ENCODE measurements around the gene ATG4A. TPM values are rescaled to one million over a fixed set of nuclear protein-coding genes. Genes with fewer than 3 reads are reported as not detected.

ATG4A gene, protein sequence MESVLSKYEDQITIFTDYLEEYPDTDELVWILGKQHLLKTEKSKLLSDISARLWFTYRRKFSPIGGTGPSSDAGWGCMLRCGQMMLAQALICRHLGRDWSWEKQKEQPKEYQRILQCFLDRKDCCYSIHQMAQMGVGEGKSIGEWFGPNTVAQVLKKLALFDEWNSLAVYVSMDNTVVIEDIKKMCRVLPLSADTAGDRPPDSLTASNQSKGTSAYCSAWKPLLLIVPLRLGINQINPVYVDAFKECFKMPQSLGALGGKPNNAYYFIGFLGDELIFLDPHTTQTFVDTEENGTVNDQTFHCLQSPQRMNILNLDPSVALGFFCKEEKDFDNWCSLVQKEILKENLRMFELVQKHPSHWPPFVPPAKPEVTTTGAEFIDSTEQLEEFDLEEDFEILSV
- 18.3 TPM for total RNA-seq

DNA sequence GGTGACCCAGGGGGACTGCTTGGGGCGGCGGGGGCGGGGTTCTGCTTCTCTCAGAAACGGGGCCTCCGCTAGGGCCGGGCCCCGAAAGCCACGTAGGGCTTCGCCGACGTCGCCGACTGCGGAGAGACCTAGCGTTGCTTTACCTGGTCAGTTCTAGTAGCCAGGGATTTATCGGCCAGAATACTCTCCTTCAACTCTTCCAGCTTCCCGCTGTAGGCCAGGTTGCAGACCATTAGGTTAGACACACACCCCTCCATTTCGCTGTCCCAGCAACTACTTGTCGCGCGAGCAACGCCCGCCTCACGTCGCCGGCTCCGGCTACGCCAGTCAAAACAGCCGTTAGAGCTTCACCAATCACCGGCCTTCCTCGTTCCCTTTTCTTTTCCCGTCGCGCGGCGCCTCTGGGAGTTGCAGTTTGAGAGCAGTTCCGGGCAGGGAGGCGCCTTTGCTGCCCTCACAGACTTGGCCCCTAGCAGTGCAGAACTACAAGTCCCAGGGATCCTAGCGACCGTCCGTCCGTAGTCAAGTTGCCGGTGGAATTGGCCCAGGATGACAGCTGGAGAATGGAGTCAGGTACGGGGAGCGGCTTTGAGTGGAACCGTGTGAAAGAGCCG lies at the start of gene ATG4A, which contains the start of gene PSMD10:
Gene ATG4A (plus strand): TSS at position 515 of the 614 bp plus-strand sequence. CDS start 49 bp downstream, at position 564.
Gene PSMD10 (minus strand): TSS at position 279 of the 614 bp plus-strand sequence. CDS start 22 bp downstream, at position 257.
- Histone ChIP-seq H3K9ac (ENCODE audit: low read depth in 1 of 3, low read length in 3 of 3) (peak within 1 kb of the TSS; percentile 84 to 90 (median 89)), H3K27ac (ENCODE audit: low read depth, low read length) (peak within 1 kb of the TSS; percentile 89), H3K4me3 (ENCODE audit: low read length in 3 of 3) (peak within 1 kb of the TSS; percentile 82 to 88 (median 87)), H3K36me3 (ENCODE audit: control insufficient read depth in 3 of 3, insufficient read depth in 3 of 3, low read length in 3 of 3) (peaks cover 0 to 7% (median 3%) of the 10 kb centered on the region in 3 donors), H3K9me3 (ENCODE audit: control insufficient read depth in 3 of 3, low read length in 3 of 3) (no peaks in the 10 kb centered on the region), H3K4me1 (ENCODE audit: control insufficient read depth in 3 of 3, insufficient read depth in 3 of 3, low read length in 3 of 3) (peaks cover 2 to 6% (median 5%) of the 10 kb centered on the region in 3 donors), H3K27me3 (ENCODE audit: control insufficient read depth in 3 of 3, insufficient read depth in 3 of 3, low read length in 3 of 3) (no peaks in the 10 kb centered on the region)

DNA sequence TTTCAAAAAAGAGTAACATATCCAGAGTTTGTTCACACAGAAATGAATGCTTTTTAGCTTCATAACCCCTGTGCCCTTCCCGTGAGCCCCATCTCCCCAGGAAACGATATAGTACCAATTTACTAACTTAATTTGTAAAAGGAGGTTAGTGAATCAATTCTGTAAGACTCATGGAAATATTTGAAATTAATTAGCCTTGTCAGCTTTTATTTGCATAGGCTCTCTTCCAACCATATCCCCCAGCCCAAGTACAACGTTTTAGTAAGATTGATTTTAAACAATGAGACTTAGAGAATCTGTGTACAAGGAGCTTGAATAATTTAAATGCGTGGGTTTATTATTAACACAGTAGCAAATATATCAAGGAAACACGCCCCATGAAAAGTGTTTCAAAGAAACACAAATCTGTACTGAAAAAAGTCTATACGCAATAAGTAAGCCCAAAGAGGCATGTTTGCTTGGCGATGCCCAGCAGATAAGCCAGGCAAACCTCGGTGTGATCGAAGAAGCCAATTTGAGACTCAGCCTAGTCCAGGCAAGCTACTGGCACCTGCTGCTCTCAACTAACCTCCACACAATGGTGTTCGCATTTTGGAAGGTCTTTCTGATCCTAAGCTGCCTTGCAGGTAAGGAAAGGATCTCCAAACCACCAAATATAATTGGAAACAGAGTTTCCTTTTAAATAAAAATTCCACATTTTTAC lies 46.9 kb upstream of the ATG4A start, which contains the start of gene VSIG1:
Gene VSIG1 (plus strand): TSS at position 512 of the 703 bp plus-strand sequence. CDS start 66 bp downstream, at position 578.
- no peaks in the 10 kb centered on the region for H3K9me3 ChIP-seq (ENCODE audit: control insufficient read depth in 3 of 3, low read length in 3 of 3)

DNA sequence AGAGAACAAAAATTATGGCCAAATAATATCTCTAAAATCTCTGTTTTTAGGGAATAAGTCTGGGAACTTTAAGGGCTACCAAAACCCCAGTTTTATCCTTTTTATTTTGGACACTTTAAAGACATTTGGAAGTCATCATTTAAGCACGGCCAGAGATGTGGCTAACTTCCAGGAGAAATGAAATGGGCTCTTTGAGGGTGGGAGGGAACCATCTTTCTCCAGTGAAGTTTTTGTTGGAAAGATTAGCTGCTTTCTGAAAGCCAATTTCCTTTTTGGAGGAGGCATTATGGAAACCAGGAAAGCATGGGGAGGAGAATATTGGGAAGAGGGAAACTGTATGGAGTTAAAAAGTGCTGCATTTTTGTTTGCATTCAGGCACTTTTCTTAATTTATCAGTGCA lies 41.9 kb upstream of the ATG4A start:
- H3K4me3 ChIP-seq (ENCODE audit: low read length in 3 of 3), result no peak overlapping the region
- H3K9ac ChIP-seq (ENCODE audit: low read depth in 1 of 3, low read length in 3 of 3), result no peak overlapping the region
- no peaks in the 10 kb centered on the region for H3K9me3 ChIP-seq (ENCODE audit: control insufficient read depth in 3 of 3, low read length in 3 of 3)
- no peaks in the 10 kb centered on the region for H3K36me3 ChIP-seq (ENCODE audit: control insufficient read depth in 3 of 3, insufficient read depth in 3 of 3, low read length in 3 of 3)
- peaks cover 0 to 9% (median 0%) of the 10 kb centered on the region in 3 donors for H3K27me3 ChIP-seq (ENCODE audit: control insufficient read depth in 3 of 3, insufficient read depth in 3 of 3, low read length in 3 of 3)
- no peak overlapping the region for H3K27ac ChIP-seq (ENCODE audit: low read depth, low read length)
- no peaks in the 10 kb centered on the region for H3K4me1 ChIP-seq (ENCODE audit: control insufficient read depth in 3 of 3, insufficient read depth in 3 of 3, low read length in 3 of 3)

More for the DNA sequence above, 46.9 kb upstream of the ATG4A start, which contains the start of gene VSIG1:
- no peaks in the 10 kb centered on the region for H3K36me3 ChIP-seq (ENCODE audit: control insufficient read depth in 3 of 3, insufficient read depth in 3 of 3, low read length in 3 of 3)
- H3K27me3 ChIP-seq (ENCODE audit: control insufficient read depth in 3 of 3, insufficient read depth in 3 of 3, low read length in 3 of 3), result peaks cover 0 to 10% (median 0%) of the 10 kb centered on the region in 3 donors
- no peak within 1 kb of the TSS for H3K9ac ChIP-seq (ENCODE audit: low read depth in 1 of 3, low read length in 3 of 3)
- no peaks in the 10 kb centered on the region for H3K4me1 ChIP-seq (ENCODE audit: control insufficient read depth in 3 of 3, insufficient read depth in 3 of 3, low read length in 3 of 3)
- H3K4me3 ChIP-seq (ENCODE audit: low read length in 3 of 3), result no peak within 1 kb of the TSS
- H3K27ac ChIP-seq (ENCODE audit: low read depth, low read length), result no peak within 1 kb of the TSS

DNA sequence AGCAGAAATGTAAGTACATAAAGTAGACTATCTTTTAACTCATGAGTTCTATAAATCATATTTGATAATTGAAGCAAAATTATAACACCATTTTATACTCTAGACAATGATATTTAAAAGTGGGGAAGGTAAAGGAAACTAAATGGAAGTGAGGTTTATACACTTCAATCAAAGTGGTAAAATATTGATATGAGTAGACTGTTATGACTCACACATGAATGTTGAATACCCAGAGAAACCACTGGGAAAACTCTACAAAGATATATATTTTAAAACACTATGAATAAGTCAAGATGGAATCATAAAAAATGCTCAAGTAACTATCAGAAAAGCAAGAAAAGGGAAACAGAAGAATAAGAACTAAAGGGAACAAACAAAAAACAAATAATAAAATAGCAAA lies 38.4 kb upstream of the ATG4A start:
- Histone ChIP-seq H3K36me3 (ENCODE audit: control insufficient read depth in 3 of 3, insufficient read depth in 3 of 3, low read length in 3 of 3) (no peaks in the 10 kb centered on the region), H3K27me3 (ENCODE audit: control insufficient read depth in 3 of 3, insufficient read depth in 3 of 3, low read length in 3 of 3) (peaks cover 0 to 9% (median 0%) of the 10 kb centered on the region in 3 donors), H3K27ac (ENCODE audit: low read depth, low read length) (no peak overlapping the region), H3K9me3 (ENCODE audit: control insufficient read depth in 3 of 3, low read length in 3 of 3) (no peaks in the 10 kb centered on the region), H3K9ac (ENCODE audit: low read depth in 1 of 3, low read length in 3 of 3) (no peak overlapping the region), H3K4me3 (ENCODE audit: low read length in 3 of 3) (no peak overlapping the region), H3K4me1 (ENCODE audit: control insufficient read depth in 3 of 3, insufficient read depth in 3 of 3, low read length in 3 of 3) (no peaks in the 10 kb centered on the region)

DNA sequence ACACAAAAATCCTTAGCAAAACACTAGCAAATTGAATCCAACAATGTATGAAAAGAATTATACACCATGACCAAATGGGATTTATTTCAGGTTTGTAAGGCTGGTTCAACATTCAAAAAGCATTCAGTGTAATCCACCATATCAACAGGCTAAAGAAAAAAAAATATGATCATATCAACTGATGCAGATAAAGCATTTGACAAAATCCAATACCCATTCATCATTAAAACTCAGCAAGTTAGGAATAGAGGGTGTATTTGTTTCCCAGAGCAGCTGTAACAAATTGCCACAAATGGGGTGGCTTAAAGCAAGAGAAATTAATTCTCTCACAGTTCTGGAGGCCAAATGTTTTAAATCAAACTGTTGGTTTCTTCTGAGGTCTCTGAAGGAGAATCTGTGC lies 36.0 kb upstream of the ATG4A start:
- Histone ChIP-seq H3K9me3 (ENCODE audit: control insufficient read depth in 3 of 3, low read length in 3 of 3) (no peaks in the 10 kb centered on the region), H3K36me3 (ENCODE audit: control insufficient read depth in 3 of 3, insufficient read depth in 3 of 3, low read length in 3 of 3) (no peaks in the 10 kb centered on the region), H3K4me3 (ENCODE audit: low read length in 3 of 3) (no peak overlapping the region), H3K27me3 (ENCODE audit: control insufficient read depth in 3 of 3, insufficient read depth in 3 of 3, low read length in 3 of 3) (peaks cover 0 to 7% (median 0%) of the 10 kb centered on the region in 3 donors), H3K4me1 (ENCODE audit: control insufficient read depth in 3 of 3, insufficient read depth in 3 of 3, low read length in 3 of 3) (no peaks in the 10 kb centered on the region), H3K27ac (ENCODE audit: low read depth, low read length) (no peak overlapping the region), H3K9ac (ENCODE audit: low read depth in 1 of 3, low read length in 3 of 3) (no peak overlapping the region)

DNA sequence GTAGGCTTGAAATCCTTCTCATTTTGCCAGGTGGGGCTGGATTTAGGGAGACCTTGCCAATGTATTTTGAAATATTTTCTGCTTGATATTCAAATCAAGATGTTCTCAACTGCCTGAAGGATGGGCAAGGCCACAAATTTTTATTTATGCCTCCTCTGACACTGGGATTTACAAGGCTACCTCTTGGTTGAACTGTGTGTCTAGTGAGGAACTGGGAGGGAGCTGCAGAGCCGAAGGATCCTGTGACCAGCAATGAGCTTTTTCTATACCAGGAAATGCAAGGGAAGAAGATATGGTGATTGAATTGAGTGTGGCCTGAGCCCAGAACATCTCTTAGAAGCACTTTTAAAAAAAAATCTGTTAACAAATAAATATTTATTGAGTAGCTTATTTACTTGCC lies 31.8 kb upstream of the ATG4A start:
- H3K27ac ChIP-seq (ENCODE audit: low read depth, low read length), result no peak overlapping the region
- no peak overlapping the region for H3K9ac ChIP-seq (ENCODE audit: low read depth in 1 of 3, low read length in 3 of 3)
- H3K9me3 ChIP-seq (ENCODE audit: control insufficient read depth in 3 of 3, low read length in 3 of 3), result no peaks in the 10 kb centered on the region
- no peaks in the 10 kb centered on the region for H3K4me1 ChIP-seq (ENCODE audit: control insufficient read depth in 3 of 3, insufficient read depth in 3 of 3, low read length in 3 of 3)
- H3K27me3 ChIP-seq (ENCODE audit: control insufficient read depth in 3 of 3, insufficient read depth in 3 of 3, low read length in 3 of 3), result peaks cover 0 to 4% (median 0%) of the 10 kb centered on the region in 3 donors
- H3K4me3 ChIP-seq (ENCODE audit: low read length in 3 of 3), result no peak overlapping the region
- no peaks in the 10 kb centered on the region for H3K36me3 ChIP-seq (ENCODE audit: control insufficient read depth in 3 of 3, insufficient read depth in 3 of 3, low read length in 3 of 3)

DNA sequence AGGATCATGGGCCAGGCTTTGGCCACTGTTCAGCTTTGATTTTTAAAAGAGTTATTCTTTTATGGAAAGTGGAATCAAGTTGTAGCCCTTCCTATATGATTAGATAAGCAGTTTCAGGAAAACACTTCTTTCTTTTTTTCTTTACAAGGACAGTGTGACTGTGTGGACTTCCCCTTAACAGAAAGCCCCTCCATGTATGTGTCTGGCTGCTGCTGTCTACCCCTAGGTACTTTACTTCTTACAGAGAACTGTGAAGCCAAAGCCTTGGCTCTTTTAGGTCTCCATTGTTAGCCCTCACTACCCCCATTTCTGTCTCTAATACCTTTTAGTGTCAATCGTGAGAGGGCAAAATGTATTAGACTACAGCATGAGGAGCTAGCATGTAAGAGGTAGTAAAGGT lies 27.6 kb upstream of the ATG4A start:
- Histone ChIP-seq H3K36me3 (ENCODE audit: control insufficient read depth in 3 of 3, insufficient read depth in 3 of 3, low read length in 3 of 3) (no peaks in the 10 kb centered on the region), H3K27me3 (ENCODE audit: control insufficient read depth in 3 of 3, insufficient read depth in 3 of 3, low read length in 3 of 3) (peaks cover 0 to 14% (median 0%) of the 10 kb centered on the region in 3 donors), H3K4me3 (ENCODE audit: low read length in 3 of 3) (no peak overlapping the region), H3K4me1 (ENCODE audit: control insufficient read depth in 3 of 3, insufficient read depth in 3 of 3, low read length in 3 of 3) (no peaks in the 10 kb centered on the region), H3K9me3 (ENCODE audit: control insufficient read depth in 3 of 3, low read length in 3 of 3) (no peaks in the 10 kb centered on the region), H3K27ac (ENCODE audit: low read depth, low read length) (no peak overlapping the region), H3K9ac (ENCODE audit: low read depth in 1 of 3, low read length in 3 of 3) (no peak overlapping the region)

DNA sequence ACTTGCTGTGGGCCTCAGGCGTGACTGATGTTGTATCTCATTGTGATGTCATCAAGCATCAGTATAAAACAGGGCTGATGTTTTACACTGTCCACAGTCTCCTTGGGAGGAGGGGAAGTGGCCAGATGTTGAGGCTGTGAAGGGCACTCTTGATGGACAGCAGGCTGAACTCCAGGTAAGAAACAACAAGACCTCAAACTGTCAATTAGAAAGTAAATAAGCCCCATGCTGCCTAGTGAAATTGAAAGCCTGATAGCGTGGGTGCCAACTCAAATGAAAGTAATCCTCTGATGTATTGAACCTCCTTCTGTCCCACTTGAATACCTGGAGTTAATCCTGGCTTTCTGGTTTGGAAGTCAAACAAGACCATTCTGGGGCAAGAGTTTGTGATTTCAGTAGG lies 27.0 kb upstream of the ATG4A start:
- Histone ChIP-seq H3K27ac (ENCODE audit: low read depth, low read length) (no peak overlapping the region), H3K9ac (ENCODE audit: low read depth in 1 of 3, low read length in 3 of 3) (no peak overlapping the region), H3K9me3 (ENCODE audit: control insufficient read depth in 3 of 3, low read length in 3 of 3) (no peaks in the 10 kb centered on the region), H3K36me3 (ENCODE audit: control insufficient read depth in 3 of 3, insufficient read depth in 3 of 3, low read length in 3 of 3) (no peaks in the 10 kb centered on the region), H3K27me3 (ENCODE audit: control insufficient read depth in 3 of 3, insufficient read depth in 3 of 3, low read length in 3 of 3) (peaks cover 0 to 17% (median 0%) of the 10 kb centered on the region in 3 donors), H3K4me1 (ENCODE audit: control insufficient read depth in 3 of 3, insufficient read depth in 3 of 3, low read length in 3 of 3) (no peaks in the 10 kb centered on the region), H3K4me3 (ENCODE audit: low read length in 3 of 3) (no peak overlapping the region)

DNA sequence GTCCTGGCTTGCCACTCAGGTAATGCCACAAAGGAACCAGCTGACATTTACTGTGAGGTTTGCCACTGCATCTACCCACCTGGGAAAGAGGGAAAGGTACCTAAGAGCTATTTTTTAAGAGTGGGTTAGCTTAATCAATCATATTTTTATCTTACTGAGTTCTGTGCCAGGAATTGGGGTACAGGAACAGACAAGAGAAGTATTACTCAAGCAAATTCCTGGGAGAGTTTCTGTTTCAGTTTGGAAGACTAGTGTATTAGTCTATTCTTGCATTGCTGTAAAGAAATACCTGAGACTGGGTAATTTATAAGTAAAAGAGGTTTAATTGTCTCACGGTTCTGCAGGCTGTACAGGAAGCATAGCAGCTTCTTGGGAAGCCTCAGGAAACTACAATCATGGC lies 23.5 kb upstream of the ATG4A start:
- H3K4me3 ChIP-seq (ENCODE audit: low read length in 3 of 3), result no peak overlapping the region
- H3K9ac ChIP-seq (ENCODE audit: low read depth in 1 of 3, low read length in 3 of 3), result no peak overlapping the region
- H3K4me1 ChIP-seq (ENCODE audit: control insufficient read depth in 3 of 3, insufficient read depth in 3 of 3, low read length in 3 of 3), result no peaks in the 10 kb centered on the region
- peaks cover 0 to 16% (median 0%) of the 10 kb centered on the region in 3 donors for H3K27me3 ChIP-seq (ENCODE audit: control insufficient read depth in 3 of 3, insufficient read depth in 3 of 3, low read length in 3 of 3)
- H3K9me3 ChIP-seq (ENCODE audit: control insufficient read depth in 3 of 3, low read length in 3 of 3), result no peaks in the 10 kb centered on the region
- no peak overlapping the region for H3K27ac ChIP-seq (ENCODE audit: low read depth, low read length)
- no peaks in the 10 kb centered on the region for H3K36me3 ChIP-seq (ENCODE audit: control insufficient read depth in 3 of 3, insufficient read depth in 3 of 3, low read length in 3 of 3)

Measured in skeletal muscle tissue (tissue), 4 donors.